Measurements from ENCODE around the gene MBD4. TPM values are rescaled to one million over a fixed set of nuclear protein-coding genes. Genes with fewer than 3 reads are reported as not detected.
"Not testable (repeated sequence)": the region's sequence is repeated elsewhere in the genome, so short reads cannot be mapped to it uniquely, and the experiment has no call there.

Gene MBD4
- total RNA-seq, 2 experiments from 2014 or later, result 62.0 to 63.9 TPM

- Histone ChIP-seq H3K36me3 (ENCODE audit: insufficient read depth, low read length) (peaks cover 56% of the 10 kb centered on the region), H3K4me1 (ENCODE audit: insufficient read depth, low read length) (peaks cover 14% of the 10 kb centered on the region), H3K4me3 (ENCODE audit: low read length) (no peak overlapping the region), H3K27me3 (ENCODE audit: control insufficient read depth in 1 of 2, insufficient read depth in 2 of 2, low read length in 2 of 2) (no peaks in the 10 kb centered on the region), H3K9me3 (ENCODE audit: control insufficient read depth in 1 of 2, insufficient read depth in 1 of 2, low read length in 2 of 2) (no peaks in the 10 kb centered on the region), H3K27ac (ENCODE audit: low read depth in 1 of 2, low read length in 2 of 2) (no peak overlapping the region)
- no peak for TF ChIP-seq CTCF (IDR thresholded peaks at IDR 0.05)
- H3K4me1 Mint-ChIP-seq (ENCODE audit: low read depth), result peaks cover 24% of the 10 kb centered on the region
- CTCF ChIA-PET, result no interaction called here
- no peak overlapping the region for H3K4me3 Mint-ChIP-seq
- ATAC-seq (ENCODE audit: poor library complexity) (no peak), DNase-seq (no peak)
- intact Hi-C loops (cut with DNase I, micrococcal nuclease), result no loop called here
- no peaks in the 10 kb centered on the region for H3K27me3 Mint-ChIP-seq
- POLR2A ChIA-PET, result no interaction called here
- H3K27ac Mint-ChIP-seq, result no peak overlapping the region
- H3K36me3 Mint-ChIP-seq (ENCODE audit: low read depth), result peaks cover 73% of the 10 kb centered on the region
- no peaks in the 10 kb centered on the region for H3K9me3 Mint-ChIP-seq
These were observed 46.5 kb downstream of the MBD4 start for GRCh38 chr3:129393271-129393670.

- H3K9me3 Mint-ChIP-seq; H3K4me1 ChIP-seq (ENCODE audit: insufficient read depth, low read length); CTCF ChIA-PET; H3K4me3 ChIP-seq (ENCODE audit: low read length); POLR2A ChIA-PET; H3K4me3 Mint-ChIP-seq; H3K27ac Mint-ChIP-seq; H3K27me3 ChIP-seq (ENCODE audit: control insufficient read depth in 1 of 2, insufficient read depth in 2 of 2, low read length in 2 of 2); H3K27ac ChIP-seq (ENCODE audit: low read depth in 1 of 2, low read length in 2 of 2); DNase-seq; H3K27me3 Mint-ChIP-seq; ATAC-seq (ENCODE audit: poor library complexity); intact Hi-C loops (cut with DNase I, micrococcal nuclease); H3K9me3 ChIP-seq (ENCODE audit: control insufficient read depth in 1 of 2, insufficient read depth in 1 of 2, low read length in 2 of 2): not testable (repeated sequence)
- Mint-ChIP-seq H3K4me1 (ENCODE audit: low read depth) (peaks cover 15% of the 10 kb centered on the region), H3K36me3 (ENCODE audit: low read depth) (peaks cover 78% of the 10 kb centered on the region)
- H3K36me3 ChIP-seq (ENCODE audit: insufficient read depth, low read length), result peaks cover 65% of the 10 kb centered on the region
These were observed 47.5 kb downstream of the MBD4 start for GRCh38 chr3:129392106-129392887.

- POLR2A ChIA-PET; ATAC-seq (ENCODE audit: poor library complexity); intact Hi-C loops (cut with DNase I, micrococcal nuclease); H3K27me3 ChIP-seq (ENCODE audit: control insufficient read depth in 1 of 2, insufficient read depth in 2 of 2, low read length in 2 of 2); H3K27ac ChIP-seq (ENCODE audit: low read depth in 1 of 2, low read length in 2 of 2); H3K4me3 ChIP-seq (ENCODE audit: low read length); H3K4me1 Mint-ChIP-seq (ENCODE audit: low read depth); H3K9me3 Mint-ChIP-seq; H3K4me3 Mint-ChIP-seq; CTCF ChIA-PET; DNase-seq; H3K27me3 Mint-ChIP-seq; H3K4me1 ChIP-seq (ENCODE audit: insufficient read depth, low read length); H3K27ac Mint-ChIP-seq; H3K9me3 ChIP-seq (ENCODE audit: control insufficient read depth in 1 of 2, insufficient read depth in 1 of 2, low read length in 2 of 2): not testable (repeated sequence)
- H3K36me3 Mint-ChIP-seq (ENCODE audit: low read depth), result peaks cover 81% of the 10 kb centered on the region
- peaks cover 65% of the 10 kb centered on the region for H3K36me3 ChIP-seq (ENCODE audit: insufficient read depth, low read length)
These were observed 48.2 kb downstream of the MBD4 start for GRCh38 chr3:129391583-129391982.

- H3K27ac Mint-ChIP-seq, result no peak overlapping the region
- peaks cover 53% of the 10 kb centered on the region for H3K36me3 ChIP-seq (ENCODE audit: insufficient read depth, low read length)
- peaks cover 67% of the 10 kb centered on the region for H3K36me3 Mint-ChIP-seq (ENCODE audit: low read depth)
- no peaks in the 10 kb centered on the region for H3K9me3 Mint-ChIP-seq
- intact Hi-C loops (cut with DNase I, micrococcal nuclease), result no loop called here
- ChIA-PET CTCF (no interaction called here), POLR2A (no interaction called here)
- H3K27me3 ChIP-seq (ENCODE audit: control insufficient read depth in 1 of 2, insufficient read depth in 2 of 2, low read length in 2 of 2), result no peaks in the 10 kb centered on the region
- H3K9me3 ChIP-seq (ENCODE audit: control insufficient read depth in 1 of 2, insufficient read depth in 1 of 2, low read length in 2 of 2), result no peaks in the 10 kb centered on the region
- TF ChIP-seq CTCF (IDR thresholded peaks at IDR 0.05), result no peak
- H3K4me1 ChIP-seq (ENCODE audit: insufficient read depth, low read length), result no peaks in the 10 kb centered on the region
- H3K27me3 Mint-ChIP-seq, result no peaks in the 10 kb centered on the region
- ATAC-seq (ENCODE audit: poor library complexity), result no peak
- no peak overlapping the region for H3K4me3 Mint-ChIP-seq
- no peak overlapping the region for H3K4me3 ChIP-seq (ENCODE audit: low read length)
- no peaks in the 10 kb centered on the region for H3K4me1 Mint-ChIP-seq (ENCODE audit: low read depth)
- no peak overlapping the region for H3K27ac ChIP-seq (ENCODE audit: low read depth in 1 of 2, low read length in 2 of 2)
- no peak for DNase-seq
These were observed 50.2 kb downstream of the MBD4 start for GRCh38 chr3:129389572-129389937.

- H3K4me1 Mint-ChIP-seq (ENCODE audit: low read depth); intact Hi-C loops (cut with DNase I, micrococcal nuclease); H3K4me1 ChIP-seq (ENCODE audit: insufficient read depth, low read length); H3K27ac Mint-ChIP-seq; H3K9me3 Mint-ChIP-seq; H3K27ac ChIP-seq (ENCODE audit: low read depth in 1 of 2, low read length in 2 of 2); H3K9me3 ChIP-seq (ENCODE audit: control insufficient read depth in 1 of 2, insufficient read depth in 1 of 2, low read length in 2 of 2); POLR2A ChIA-PET; DNase-seq; H3K27me3 Mint-ChIP-seq; H3K27me3 ChIP-seq (ENCODE audit: control insufficient read depth in 1 of 2, insufficient read depth in 2 of 2, low read length in 2 of 2); H3K4me3 ChIP-seq (ENCODE audit: low read length); CTCF ChIA-PET; H3K4me3 Mint-ChIP-seq; ATAC-seq (ENCODE audit: poor library complexity): not testable (repeated sequence)
- peaks cover 50% of the 10 kb centered on the region for H3K36me3 ChIP-seq (ENCODE audit: insufficient read depth, low read length)
- H3K36me3 Mint-ChIP-seq (ENCODE audit: low read depth), result peaks cover 66% of the 10 kb centered on the region
These were observed 50.8 kb downstream of the MBD4 start for GRCh38 chr3:129388791-129389571.

Data from CD4-positive, alpha-beta T cell (primary cell).